Superior temporal gyrus (tissue), 1 donor: Measurements from ENCODE around the gene CUX1.
"Not testable (repeated sequence)": the region's sequence is repeated elsewhere in the genome, so short reads cannot be mapped to it uniquely, and the experiment has no call there.

Experiments
- DNase-seq: peaks from one replicate; pipeline ENCODE4 v3.0.0-alpha.2; 2016; ENCODE audit errors: extremely low spot score

The CUX1 gene

GRCh38 chr7:102008535-102009262 lies 191.3 kb downstream of the CUX1 start:
- DNase-seq, result no peak

- DNase-seq, result no peak
These were observed 192.2 kb downstream of the CUX1 start for GRCh38 chr7:102009628-102010027.

DNA sequence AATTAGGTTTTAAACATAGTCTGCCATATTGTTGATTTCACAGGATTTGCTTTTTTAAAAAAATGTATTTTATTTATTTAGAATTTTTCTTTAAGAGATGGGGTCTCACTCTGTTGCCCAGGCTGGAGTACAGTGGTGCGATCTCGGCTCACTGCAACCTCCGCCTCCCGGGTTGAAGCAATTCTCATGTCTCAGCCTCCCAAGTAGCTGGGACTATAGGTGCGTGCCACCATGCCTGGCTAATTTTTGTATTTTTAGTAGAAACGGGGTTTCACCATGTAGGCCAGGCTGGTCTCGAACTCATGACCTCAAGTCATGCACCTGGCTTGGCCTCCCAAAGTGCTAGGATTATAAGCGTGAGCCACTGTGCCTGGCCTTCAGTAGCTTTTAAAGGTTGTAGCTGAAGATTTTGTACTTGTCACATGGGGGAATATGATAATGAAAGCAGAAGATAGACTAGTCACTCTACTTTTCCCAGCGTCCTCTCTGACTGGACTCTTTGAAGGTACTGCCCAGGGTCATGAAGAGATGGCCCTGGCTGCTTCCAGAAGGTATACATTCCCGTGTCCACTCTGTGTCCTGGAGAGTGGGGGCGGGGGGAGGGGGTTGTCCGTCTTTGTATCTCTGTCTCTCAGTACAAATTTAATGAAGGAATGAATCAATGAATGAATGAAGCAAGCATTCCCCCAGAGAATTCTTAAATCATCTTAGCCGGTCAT lies 194.8 kb downstream of the CUX1 start:
- not testable (repeated sequence) for DNase-seq

DNA sequence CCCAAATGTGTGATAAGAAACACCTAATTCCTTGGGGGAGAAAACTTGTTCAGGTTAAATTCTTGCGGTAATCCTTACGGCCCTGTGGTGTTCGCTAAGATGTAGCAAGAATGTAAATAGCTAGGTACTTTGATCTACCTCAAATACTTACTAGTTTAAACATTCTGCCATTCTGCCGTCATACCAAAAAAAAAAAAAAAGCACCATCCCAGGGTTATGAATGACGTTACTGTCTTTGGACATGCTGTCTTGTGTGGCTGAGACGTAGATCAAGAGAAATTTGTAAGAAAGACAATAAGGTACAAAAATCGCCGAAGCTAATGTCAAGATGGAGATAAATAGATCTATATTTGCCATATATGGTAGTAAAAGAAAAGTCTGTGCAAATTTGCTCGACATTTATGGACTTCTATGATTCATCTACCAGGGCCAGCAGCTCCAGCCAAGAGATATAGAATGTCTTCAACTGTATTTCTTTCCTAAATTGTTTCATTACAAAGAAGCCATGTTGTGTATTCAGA lies 195.6 kb downstream of the CUX1 start:
- no peak for DNase-seq

- DNase-seq, result no peak
These were observed 201.4 kb downstream of the CUX1 start for GRCh38 chr7:102018876-102019275.

GRCh38 chr7:102019461-102019860 lies 202.0 kb downstream of the CUX1 start:
- DNase-seq, result no peak

GRCh38 chr7:102021841-102022618 lies 204.6 kb downstream of the CUX1 start:
- DNase-seq, result no peak

GRCh38 chr7:102024005-102024768 lies 206.8 kb downstream of the CUX1 start:
- no peak for DNase-seq

DNA sequence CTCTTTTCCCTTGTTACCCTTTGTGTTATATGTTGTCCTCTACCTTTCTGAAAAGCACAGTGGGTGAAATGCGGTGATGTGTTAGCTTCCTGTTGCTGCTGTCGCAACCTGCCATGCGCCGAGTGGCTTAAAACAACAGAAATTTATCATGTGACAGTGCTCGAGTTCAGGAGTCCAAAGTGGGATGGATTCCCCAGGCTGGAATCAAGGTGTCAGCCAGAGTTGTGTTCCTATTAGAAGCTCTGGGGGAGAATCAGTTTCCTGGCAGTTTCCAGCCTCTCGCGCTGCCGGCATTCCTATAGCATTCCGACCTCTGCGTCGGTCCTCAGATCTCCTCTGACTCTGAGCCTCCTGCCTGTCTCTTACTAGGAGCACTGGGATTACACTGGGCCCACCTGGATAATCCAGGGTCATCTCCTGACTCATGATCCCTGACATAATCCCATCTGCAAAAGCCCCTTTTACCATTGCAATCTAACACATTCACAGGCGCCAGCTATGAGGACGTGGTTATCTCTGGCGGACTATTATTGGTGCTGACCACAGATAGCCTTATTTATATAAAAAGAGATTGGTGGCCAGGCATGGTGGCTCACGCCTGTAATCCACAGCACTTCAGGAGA lies 207.5 kb downstream of the CUX1 start:
- DNase-seq, result no peak

DNA sequence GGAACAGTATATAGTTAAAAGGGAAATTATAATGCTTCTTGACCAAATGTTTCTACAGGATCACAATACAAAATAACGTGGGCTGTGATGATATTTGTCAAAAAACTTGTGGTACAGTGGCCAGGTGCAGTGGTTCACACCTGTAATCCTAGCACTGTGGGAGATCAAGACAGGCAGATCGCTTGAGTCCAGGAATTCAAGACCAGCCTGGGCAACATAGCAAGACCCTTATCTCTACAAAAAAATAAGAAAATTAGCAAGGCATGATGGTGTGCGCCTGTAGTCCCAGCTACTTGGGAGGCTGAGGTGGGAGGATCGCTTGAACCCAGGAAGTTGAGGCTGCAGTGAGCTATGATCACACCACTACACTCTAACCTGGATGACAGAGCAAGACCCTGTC lies 208.4 kb downstream of the CUX1 start:
- not testable (repeated sequence) for DNase-seq

DNA sequence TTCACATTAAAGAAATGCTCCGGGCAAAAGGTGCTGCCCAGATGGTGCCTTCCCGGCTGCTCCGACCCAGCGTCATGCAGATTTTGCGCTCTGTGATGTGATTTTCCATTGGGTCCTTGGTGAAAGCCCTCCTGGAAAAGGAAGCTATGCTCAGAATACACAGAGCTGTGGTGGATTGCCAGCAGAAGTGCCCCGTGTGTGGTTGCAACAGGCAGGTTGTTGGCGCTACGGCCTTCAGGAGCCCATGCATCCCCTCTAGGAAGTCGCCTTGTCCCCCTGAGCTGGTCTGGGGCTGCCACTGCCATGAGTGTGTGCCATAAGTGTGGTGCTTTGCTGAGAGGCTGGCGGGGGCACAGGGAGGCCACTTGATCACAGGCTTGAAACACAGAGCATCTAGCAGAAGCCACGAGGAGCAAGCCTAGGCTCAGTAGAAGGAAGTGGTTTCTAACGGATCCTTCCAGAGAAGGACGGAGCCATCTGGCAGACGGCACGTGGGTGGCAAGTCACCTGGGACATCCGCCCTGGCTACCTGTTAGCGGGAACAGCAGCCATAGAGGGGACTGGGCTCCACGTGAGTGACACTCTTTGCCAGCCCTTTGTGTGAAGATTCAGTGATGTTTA lies 210.9 kb downstream of the CUX1 start:
- no peak for DNase-seq

DNA sequence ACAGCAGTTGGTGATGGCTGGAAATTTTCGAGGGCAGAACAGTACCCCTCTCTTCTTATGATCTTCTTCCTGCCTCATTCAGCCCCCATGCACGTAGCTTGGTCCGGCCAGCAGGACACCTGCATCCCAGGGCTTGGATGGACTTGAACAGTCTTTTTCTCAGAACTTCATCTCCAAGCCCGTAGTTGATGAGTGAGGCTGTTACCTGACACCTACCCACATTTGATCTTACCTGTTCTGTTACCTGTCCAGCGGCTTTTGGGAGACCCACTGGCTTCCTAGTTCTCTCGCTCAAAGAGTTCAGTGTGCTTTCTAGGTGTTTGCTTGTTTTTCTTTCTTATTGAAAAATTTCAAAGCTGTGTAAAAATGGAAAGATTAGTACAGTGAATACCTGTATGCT lies 212.2 kb downstream of the CUX1 start:
- DNase-seq, result no peak

DNA sequence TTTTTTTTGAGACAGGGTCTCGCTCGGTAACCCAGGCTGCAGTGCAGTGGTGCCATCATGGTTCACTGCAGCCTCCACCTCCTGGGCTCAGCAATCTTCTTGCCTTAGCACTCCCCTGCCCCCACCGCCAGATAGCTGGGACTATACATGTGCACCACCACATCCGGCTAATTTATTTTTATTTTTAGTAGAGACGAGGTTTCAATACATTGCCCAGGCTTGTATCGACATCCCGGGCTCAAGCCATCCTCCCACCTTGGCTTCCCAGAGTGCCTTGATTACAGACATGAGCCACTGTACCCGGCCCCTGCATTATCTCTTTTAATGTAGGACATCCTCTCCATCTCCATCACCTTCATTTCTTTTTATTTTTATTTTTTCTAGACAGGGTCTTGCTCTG lies 213.3 kb downstream of the CUX1 start:
- no peak for DNase-seq

DNA sequence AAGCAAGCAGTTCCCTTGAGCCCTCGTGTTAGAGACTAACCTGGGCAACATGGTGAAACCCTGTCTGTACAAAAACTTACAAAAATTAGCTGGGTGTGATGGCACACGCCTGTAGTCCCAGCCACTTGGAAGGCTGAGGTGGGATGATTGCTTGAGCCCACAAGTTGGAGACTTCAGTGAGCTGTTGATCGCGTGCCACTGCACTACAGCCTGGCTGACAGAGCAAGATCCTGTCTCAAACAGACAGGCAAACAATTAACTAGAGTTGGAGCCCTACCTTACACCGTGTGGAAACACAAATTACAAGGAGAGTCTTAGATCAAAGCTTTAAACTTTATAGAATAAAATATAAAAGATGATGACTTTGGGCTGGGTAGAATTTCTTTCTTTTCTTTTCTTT lies 219.5 kb downstream of the CUX1 start:
- DNase-seq, result no peak

- no peak for DNase-seq
These were observed 222.3 kb downstream of the CUX1 start for GRCh38 chr7:102039706-102040105.

DNA sequence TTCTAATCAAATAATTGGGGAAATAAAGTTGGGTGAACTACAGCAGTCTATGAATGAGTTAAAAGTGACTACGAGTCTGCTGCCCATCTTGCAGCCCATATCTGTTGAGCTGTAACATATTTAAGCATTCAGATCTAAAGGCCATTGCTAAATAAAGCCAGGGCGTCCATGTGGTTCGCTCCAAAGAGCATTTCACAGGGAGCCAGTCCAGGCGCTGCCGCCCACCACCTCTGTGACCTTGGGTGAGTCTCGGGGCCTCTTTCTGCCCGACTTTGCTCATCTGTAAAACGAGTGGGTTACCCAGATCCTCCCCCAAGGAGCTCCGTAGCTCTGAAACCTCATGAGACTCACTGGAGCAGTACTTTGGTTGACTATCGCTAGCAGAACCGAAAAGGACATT lies 223.1 kb downstream of the CUX1 start:
- DNase-seq, result no peak

GRCh38 chr7:102042016-102042656 lies 224.7 kb downstream of the CUX1 start:
- DNase-seq, result no peak

- DNase-seq, result not testable (repeated sequence)
These were observed 225.4 kb downstream of the CUX1 start for GRCh38 chr7:102042796-102043195.

DNA sequence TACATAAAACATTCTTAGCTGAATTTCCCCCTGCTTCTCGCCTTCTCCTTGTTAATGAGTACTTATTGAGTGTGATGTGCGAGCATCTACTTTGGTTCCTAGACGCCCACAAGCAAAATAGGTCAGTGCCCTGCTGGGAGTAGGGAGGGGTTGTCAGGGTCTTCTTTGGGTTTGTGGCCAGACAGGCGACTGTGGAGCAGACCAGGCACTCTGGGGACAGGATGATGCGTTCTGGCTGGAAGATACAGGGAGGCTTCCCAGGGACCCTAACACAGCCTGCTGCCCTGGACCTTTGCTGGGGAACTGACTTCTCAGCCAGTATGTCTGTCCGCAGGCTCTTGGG lies 227.2 kb downstream of the CUX1 start:
- DNase-seq, result no peak

- peak; percentile 63 for DNase-seq
These were observed 227.7 kb downstream of the CUX1 start for GRCh38 chr7:102044984-102045673.
